Panc1 (cell line): ENCODE measurements around the gene PRPSAP2. TPM values are rescaled to one million over a fixed set of nuclear protein-coding genes. Genes with fewer than 3 reads are reported as not detected.

ENCODE experiments used
- ATAC-seq: fragments of 200-7000 bp; cut with Tn5 transposase; 2 replicates; pipeline ENCODE4 v1.9.1; 2020; ENCODE audit warnings: mild to moderate bottlenecking, moderate library complexity
- BruUV-seq: library from RNA; stranded (reverse); fragments of 400-500 nt; replicated peaks from 2 replicates; lab custom pipeline; 2021; lab: Mats Ljungman, UMichigan
- CTCF ChIA-PET: fragments of 300-600 bp; sonication (Branson Sonifier 250); formaldehyde crosslinking; loops from one replicate; lab custom pipeline; 2022; ENCODE audit warnings: antibody characterized with exemption; lab: Charles Lee
- POLR2A ChIA-PET: fragments of 300-600 bp; sonication (Branson Sonifier 250); formaldehyde crosslinking; loops from one replicate; lab custom pipeline; 2022; ENCODE audit warnings: antibody characterized with exemption; lab: Charles Lee
- DNase-seq: peaks from one replicate; pipeline ENCODE4 v3.0.0-alpha.2; 2010; ENCODE audit warnings: low read depth, low spot score
- H3K27ac ChIP-seq: 2 replicates; pipeline ENCODE4 v1.5.1; 2011; ENCODE audit warnings: mild to moderate bottlenecking, low read length, inconsistent platforms
- H3K27me3 ChIP-seq: fragments of 200-500 bp; sonication (Bioruptor generic); 2 replicates; pipeline ENCODE4 v1.6.0; 2014; ENCODE audit warnings: low read length, inconsistent platforms; ENCODE audit not compliant: control insufficient read depth, insufficient read depth
- H3K36me3 ChIP-seq: fragments of 200-500 bp; sonication (Bioruptor generic); 2 replicates; pipeline ENCODE4 v1.5.1; 2014; ENCODE audit warnings: inconsistent platforms, mild to moderate bottlenecking, low read length, moderate library complexity; ENCODE audit not compliant: control insufficient read depth, insufficient read depth
- H3K4me1 ChIP-seq: 2 replicates; pipeline ENCODE4 v1.5.1; 2011; ENCODE audit warnings: inconsistent platforms, mild to moderate bottlenecking, low read length, moderate library complexity; ENCODE audit not compliant: control insufficient read depth, insufficient read depth
- H3K4me3 ChIP-seq, 2 experiments: 2 replicates each; pipeline ENCODE4 v1.5.1; 2011 to 2012; ENCODE audit warnings: low read depth in 2 of 2, low read length in 2 of 2, mild to moderate bottlenecking in 2 of 2, inconsistent platforms in 1 of 2, moderate library complexity in 1 of 2
- H3K9me3 ChIP-seq: fragments of 200-500 bp; sonication (Bioruptor generic); 2 replicates; pipeline ENCODE4 v1.5.1; 2014; ENCODE audit warnings: low read depth, mild to moderate bottlenecking, inconsistent platforms, low read length, moderate library complexity; ENCODE audit not compliant: control insufficient read depth, insufficient read depth
- CTCF ChIP-seq: fragments of 450-650 bp; IDR thresholded peaks from 2 replicates; pipeline ENCODE4 v1.5.1; 2017; ENCODE audit warnings: mild to moderate bottlenecking
- POLR2AphosphoS5 ChIP-seq: IDR thresholded peaks from 2 replicates; pipeline ENCODE4 v1.6.1; 2012; ENCODE audit warnings: mild to moderate bottlenecking, low read depth, low read length, moderate library complexity
- SIN3A ChIP-seq: IDR thresholded peaks from 2 replicates; pipeline ENCODE4 v1.6.1; 2012; ENCODE audit warnings: low read depth, mild to moderate bottlenecking, low read length, moderate library complexity, borderline replicate concordance; ENCODE audit not compliant: insufficient read depth
- TCF7L2 ChIP-seq: IDR thresholded peaks from 2 replicates; pipeline ENCODE4 v1.6.1; 2011; ENCODE audit warnings: mild to moderate bottlenecking, low read depth, low read length, inconsistent platforms
- in situ Hi-C: cut with HindIII; loops from 2 replicates; pipeline ENCODE4 v1.10.0; 2016; ENCODE audit warnings: low sequenced_read_pairs, low pct_unique_long_range_greater_than_20kb
- intact Hi-C: fragments of 100-400 bp; cut with micrococcal nuclease; formaldehyde crosslinking; loops from one replicate; pipeline ENCODE4 v1.10.0; 2022; ENCODE audit not compliant: unreplicated experiment
- total RNA-seq: library from RNA; stranded (reverse); gene quantifications from one replicate; pipeline ENCODE4 v1.2.1, GENCODE V29; 2021; ENCODE audit not compliant: unreplicated experiment
- TF ChIP-seq, protein P1 (sequence below), 2 experiments: IDR thresholded peaks; 2 replicates each; pipeline ENCODE4 v1.6.1; 2011 to 2012; ENCODE audit warnings: low read depth in 2 of 2, control low read depth in 1 of 2, low read length in 1 of 2, mild to moderate bottlenecking in 1 of 2, moderate library complexity in 1 of 2; ENCODE audit not compliant: insufficient read depth in 1 of 2

The PRPSAP2 gene
- total RNA-seq, 1 experiment from 2014 or later, result 25.3 TPM

- Histone ChIP-seq H3K27ac (peak overlapping the region; percentile 44; the same call in 1 of the 2 replicates), H3K4me3 (no peak overlapping the region), H3K27me3 (no peaks in the 10 kb centered on the region), H3K4me1 (peaks cover 4% of the 10 kb centered on the region; the same call in 1 of the 2 replicates), H3K9me3 (no peaks in the 10 kb centered on the region), H3K36me3 (no peaks in the 10 kb centered on the region)
- DNase-seq (peak; percentile 54), ATAC-seq (peak; percentile 95)
- POLR2A ChIA-PET, result no interaction called here
- in situ Hi-C loops, result no loop called here
- intact Hi-C loops, result no loop called here
- CTCF ChIA-PET, result interaction anchor here (0.7 to 1.5 kb wide), 7 partner anchors 9 to 453 kb away, joined by 3 to 5 read pairs (median 3); partner anchors contain the start of gene SLC5A10
- TF ChIP-seq TCF7L2, result no peak
- no peak for TF ChIP-seq POLR2AphosphoS5
- TF ChIP-seq, protein P1, sequence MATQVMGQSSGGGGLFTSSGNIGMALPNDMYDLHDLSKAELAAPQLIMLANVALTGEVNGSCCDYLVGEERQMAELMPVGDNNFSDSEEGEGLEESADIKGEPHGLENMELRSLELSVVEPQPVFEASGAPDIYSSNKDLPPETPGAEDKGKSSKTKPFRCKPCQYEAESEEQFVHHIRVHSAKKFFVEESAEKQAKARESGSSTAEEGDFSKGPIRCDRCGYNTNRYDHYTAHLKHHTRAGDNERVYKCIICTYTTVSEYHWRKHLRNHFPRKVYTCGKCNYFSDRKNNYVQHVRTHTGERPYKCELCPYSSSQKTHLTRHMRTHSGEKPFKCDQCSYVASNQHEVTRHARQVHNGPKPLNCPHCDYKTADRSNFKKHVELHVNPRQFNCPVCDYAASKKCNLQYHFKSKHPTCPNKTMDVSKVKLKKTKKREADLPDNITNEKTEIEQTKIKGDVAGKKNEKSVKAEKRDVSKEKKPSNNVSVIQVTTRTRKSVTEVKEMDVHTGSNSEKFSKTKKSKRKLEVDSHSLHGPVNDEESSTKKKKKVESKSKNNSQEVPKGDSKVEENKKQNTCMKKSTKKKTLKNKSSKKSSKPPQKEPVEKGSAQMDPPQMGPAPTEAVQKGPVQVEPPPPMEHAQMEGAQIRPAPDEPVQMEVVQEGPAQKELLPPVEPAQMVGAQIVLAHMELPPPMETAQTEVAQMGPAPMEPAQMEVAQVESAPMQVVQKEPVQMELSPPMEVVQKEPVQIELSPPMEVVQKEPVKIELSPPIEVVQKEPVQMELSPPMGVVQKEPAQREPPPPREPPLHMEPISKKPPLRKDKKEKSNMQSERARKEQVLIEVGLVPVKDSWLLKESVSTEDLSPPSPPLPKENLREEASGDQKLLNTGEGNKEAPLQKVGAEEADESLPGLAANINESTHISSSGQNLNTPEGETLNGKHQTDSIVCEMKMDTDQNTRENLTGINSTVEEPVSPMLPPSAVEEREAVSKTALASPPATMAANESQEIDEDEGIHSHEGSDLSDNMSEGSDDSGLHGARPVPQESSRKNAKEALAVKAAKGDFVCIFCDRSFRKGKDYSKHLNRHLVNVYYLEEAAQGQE (IDR thresholded peaks at IDR 0.05; ENCODE audit: insufficient read depth in 1 of 2, low read depth in 2 of 2, low read length in 1 of 2), result no peak
- TF ChIP-seq CTCF, result peak; percentile 94
- TF ChIP-seq SIN3A, result no peak
- no TSS peak for BruUV-seq
Observed at GRCh38 chr17:18960803-18961511, 103.0 kb downstream of the PRPSAP2 start.

DNA sequence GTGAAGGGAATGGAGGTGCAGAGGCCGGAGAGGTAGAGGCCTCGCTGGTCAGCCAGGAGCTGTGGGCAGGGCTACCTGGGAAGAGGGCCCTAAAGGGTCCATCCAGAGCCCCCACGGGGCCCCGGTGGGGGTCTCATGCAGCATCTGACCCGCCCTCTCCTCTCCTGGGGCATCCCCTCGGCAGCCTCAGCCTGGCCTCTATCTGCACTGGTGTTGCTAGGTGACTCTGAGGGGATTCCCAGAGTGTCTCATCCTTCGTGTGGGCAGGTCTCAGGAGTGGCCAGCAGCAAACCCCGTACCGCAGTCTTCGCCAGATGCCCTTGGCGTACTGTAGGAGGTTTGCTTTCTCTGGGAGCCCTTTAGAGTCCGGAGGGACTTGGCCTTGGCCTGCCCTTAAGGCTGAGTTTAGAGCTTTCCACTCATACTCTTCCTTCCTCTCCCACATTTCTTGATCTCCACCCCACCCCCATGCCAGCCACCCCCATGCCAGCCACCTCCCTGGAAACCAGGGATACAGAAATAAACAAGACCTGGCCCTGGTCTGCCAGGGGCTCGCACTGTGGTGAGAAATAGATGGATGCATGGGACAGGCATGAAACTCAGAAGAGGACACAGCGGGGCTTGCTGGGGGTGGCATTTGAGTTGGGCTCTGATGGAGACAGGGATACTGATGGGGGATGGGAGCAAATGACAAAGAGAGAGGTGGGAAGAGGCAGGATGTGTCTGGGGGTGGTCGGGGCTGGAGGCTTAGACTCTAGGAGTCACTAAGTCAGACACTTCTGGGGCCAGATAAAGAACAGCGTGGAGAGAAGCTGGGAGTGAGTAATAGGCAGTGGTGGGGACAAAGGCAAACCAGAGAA, 103.9 kb downstream of the PRPSAP2 start:
- Histone ChIP-seq H3K27ac (no peak overlapping the region), H3K9me3 (no peaks in the 10 kb centered on the region), H3K4me3 (no peak overlapping the region), H3K36me3 (no peaks in the 10 kb centered on the region), H3K27me3 (no peaks in the 10 kb centered on the region), H3K4me1 (peaks cover 4% of the 10 kb centered on the region; the same call in 1 of the 2 replicates)
- intact Hi-C loops, result no loop called here
- DNase-seq, result no peak
- ChIA-PET POLR2A (no interaction called here), CTCF (interaction anchor here (0.6 to 1.5 kb wide), 6 partner anchors 8 to 912 kb away, joined by 3 to 6 read pairs (median 3); partner anchors contain the start of gene SLC5A10)
- in situ Hi-C loops, result no loop called here
- ATAC-seq, result no peak
- TF ChIP-seq TCF7L2 (no peak), CTCF (no peak), POLR2AphosphoS5 (no peak), SIN3A (no peak)
- TF ChIP-seq, protein P1 (IDR thresholded peaks at IDR 0.05; ENCODE audit: insufficient read depth in 1 of 2, low read depth in 2 of 2, low read length in 1 of 2), result no peak
- no TSS peak for BruUV-seq
